Measurements from ENCODE around the gene KCNH6.

GRCh38 chr17:63549946-63550816 lies 27.0 kb downstream of the KCNH6 start, which contains the start of gene DCAF7:
- no peak for TF ChIP-seq CTCF (IDR thresholded peaks at IDR 0.05)
- TF ChIP-seq POLR2A (IDR thresholded peaks at IDR 0.05), result peak in 1 of 2 donors; percentile 37
